HUDEP-2 (cell line): Measurements from ENCODE around the gene DNAJB8.

Experiments
- DNase-seq, 76 experiments: peaks; one replicate each; lab custom pipeline; 2025; ENCODE audit not compliant: unreplicated experiment in 76 of 76; lab: John Stamatoyannopoulos, UW

Gene DNAJB8

DNA sequence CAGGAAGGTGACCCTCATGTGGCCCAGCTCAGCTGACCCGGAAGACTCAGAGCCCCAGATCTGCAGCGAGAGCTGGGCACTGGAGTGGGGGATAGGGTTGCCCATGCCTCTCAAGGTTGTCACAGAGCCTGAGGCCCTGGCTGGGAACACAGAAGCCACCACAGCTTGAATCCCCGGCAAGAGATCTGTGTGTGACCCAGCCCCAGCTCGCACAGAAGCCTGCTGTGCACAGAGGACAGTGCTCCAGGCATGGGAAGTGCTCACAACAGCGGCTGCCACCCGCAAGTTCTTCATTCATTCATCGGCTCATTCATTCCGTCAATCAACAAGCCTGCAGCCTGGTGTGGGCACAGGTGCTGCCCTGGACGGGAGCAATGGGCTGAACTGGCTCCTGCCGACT is 36.4 kb downstream of the DNAJB8 start:
- DNase-seq = no peak

DNA sequence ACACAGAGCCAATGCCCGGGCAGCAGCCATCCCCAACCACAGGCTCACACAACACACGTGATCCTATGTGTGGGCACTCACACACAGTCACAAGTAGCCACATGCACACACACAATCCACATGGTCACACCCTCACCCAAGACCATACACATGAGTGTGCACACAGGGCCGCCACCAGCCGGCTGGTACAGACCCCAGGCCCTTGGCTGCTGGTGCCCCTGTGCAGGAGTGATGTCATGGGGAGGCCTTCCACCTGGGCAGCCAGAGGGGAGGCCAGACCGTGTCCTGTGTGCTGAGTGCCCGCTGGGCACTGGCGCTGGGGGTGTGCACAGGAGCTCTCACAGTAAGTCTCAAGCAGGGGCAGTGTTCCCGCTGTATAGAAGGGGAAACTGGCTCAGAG is 36.9 kb downstream of the DNAJB8 start:
- DNase-seq = no peak

DNA sequence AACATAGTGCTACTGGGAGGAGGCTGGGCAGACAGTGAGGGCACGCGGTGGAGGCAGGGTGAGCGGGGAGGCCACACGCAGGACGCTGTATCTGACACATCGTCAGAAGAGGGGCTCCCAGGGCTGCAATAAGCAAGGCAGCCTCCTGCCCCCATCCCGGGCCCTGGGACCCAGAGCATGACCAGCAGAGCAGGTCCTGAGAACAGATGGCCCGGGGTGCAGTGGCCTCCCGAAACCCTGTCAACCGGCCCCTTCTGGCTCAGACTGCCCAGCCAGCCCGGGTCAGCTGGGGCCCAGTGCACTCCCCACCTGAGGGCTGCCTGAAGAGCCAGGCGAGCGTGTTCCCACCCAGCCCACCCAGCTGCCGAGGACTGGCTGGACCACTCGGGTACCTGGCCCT is 37.4 kb downstream of the DNAJB8 start:
- DNase-seq = no peak

DNA sequence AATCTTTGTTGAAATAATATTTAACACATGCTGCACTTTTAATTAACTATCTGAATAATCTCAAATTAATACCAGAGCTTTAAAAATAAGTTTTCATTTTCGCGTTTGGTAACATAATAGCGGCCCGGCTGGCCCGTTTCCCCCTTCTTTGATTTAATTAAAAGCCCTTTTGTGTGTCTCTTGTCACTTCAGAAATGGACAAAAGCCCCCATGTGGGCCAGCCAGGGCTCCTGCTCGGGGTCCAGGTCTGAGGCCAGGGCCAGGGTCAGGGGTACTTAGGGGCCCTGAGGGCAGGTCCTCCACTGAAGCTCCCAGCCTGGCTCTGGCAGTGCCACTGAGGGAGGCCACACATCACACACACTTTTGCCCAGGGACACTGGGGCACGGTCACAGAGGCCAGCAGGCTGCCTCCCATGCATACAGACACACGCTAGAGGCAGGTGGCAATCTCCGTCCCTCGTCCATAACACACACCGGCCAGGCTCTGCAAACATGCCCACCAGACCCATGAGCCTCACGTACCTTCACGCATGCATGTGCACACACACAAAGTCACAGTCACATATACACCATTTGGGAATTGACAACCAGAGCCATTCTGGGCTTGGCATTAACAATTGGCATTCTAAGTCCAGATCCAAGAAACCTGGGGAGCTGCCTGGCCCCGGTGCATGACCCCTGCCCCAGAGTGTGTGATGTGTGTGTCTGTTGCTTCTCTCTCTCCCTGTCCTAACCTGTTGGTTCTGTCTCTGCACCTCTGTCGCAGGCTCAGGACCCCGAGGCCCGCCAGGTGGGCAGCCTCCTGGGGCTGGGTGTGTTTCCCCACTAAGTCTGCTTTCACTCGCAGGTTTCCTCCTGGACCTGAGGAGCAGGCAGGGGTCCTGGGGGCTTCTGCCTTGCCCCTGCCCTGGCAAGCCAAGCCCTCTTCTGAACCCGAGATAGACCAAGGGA is 38.5 kb downstream of the DNAJB8 start:
- no peak for DNase-seq

DNA sequence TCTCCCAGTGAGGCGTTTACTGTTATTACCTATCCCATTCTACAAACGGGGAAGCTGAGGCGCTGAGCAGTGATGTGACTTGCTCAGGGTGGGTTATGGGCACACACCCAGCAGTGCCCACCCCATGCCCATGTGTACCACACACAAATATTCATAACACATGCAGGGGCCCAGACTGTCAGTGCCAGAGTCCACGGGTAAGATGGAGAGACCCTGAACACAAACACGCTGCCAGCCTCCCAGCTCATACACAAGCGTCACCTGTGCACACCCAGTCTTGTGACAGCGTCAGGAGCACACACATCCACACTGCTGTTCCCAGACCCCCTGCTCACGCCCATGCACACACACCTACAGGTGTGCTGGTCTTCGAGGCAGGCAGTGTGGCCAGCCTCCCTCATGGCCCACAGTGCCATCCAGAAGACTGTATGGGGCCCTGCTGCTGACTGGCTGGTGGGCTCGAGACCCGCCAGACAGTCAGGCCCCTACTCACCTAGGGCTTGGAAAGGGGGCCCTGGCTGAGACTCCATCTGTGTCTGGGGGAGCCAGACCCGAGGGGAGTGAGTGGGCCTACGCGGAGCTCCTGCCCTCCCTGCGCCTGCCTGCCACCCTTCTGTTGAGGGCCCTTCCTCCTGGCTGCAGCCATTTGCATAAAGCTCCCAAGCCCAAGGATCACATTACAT is 39.4 kb downstream of the DNAJB8 start:
- DNase-seq = no peak

DNA sequence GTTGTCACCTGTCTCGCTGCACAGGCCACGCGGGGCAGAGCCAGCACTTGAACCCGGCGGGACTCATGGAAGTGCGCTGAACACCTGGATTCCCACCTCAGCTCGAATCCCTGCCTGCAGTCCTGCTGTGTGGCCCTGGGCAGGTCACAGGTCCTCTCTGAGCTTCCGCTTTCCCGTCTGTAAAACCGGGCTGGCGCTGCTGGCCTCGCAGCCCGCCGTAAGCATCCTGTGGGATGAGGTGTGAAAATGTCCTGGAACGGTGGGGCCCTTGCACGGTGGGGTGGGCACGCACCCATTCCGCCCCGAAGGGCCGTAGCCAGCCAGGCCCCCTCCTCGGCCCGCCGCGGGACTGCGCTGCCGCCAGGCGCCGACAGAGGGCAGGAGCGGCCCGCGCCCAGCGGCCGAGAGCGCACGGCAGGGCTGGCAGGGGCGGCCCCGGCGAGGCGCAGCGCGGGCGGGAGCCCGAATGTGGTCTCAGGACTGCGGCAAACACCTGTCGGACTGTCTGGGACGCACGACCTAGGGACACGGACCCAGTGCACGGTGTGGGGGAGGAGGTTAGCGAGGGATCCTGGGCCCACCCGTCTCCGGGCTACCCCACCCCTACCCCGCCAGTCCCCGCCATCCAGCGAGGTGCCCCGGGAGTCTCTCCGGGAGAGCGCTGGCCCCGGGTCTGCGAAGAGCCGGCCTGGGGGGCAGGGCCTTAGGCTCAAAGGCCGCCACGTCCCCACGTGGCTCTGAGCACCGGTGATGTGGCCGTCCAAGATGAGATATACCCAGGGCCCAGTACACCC is 40.4 kb downstream of the DNAJB8 start:
- peak in 57 of 76 experiments; percentile 4 to 75 (median 47) for DNase-seq

DNA sequence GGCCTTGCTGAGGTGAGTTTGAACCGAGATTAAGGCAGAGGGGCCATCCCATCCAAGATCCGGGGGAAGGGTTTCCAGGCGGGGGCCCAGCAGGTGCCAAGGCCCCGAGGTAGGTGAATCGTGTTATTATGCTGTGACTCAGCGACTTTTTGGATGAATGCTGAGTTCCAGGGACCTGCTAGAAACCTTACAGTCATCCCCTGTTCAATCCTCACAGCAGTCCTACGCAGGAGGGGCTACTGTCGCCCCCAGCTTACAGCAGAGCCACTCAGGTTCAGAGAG is 40.9 kb downstream of the DNAJB8 start:
- no peak for DNase-seq

DNA sequence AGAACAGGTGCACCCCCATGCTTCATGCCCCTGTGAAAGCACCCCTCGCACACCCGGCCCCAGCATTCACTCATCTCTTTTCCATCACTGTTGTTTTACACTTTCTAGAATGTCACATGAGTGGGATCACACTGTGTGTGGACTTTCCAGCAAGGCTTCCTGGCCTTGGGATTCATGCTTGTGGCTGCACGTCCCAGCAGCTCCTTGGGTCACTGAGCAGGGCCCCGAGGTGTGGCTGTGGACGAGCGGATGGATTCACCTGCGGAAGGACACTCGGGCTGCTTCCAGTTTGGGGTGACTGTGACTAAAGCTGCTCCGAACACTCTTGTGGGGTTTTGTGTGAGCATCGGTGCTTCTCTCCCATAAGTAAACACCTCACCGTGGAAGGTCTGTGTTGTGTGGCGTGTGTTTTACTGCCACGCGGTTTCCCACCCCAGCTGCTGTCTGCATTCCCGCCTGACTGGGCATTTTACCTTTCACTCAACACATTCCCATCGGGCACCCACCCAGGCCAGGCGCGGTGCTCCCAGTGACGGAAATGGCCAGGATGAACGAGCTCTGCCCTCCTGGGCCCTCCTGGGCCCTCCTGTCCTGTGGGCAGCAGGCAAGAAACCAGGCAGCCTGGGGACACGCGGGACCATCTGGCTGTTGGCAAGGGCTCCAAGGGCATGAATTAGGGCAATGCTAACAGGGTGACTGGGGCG is 41.4 kb downstream of the DNAJB8 start:
- DNase-seq = no peak

DNA sequence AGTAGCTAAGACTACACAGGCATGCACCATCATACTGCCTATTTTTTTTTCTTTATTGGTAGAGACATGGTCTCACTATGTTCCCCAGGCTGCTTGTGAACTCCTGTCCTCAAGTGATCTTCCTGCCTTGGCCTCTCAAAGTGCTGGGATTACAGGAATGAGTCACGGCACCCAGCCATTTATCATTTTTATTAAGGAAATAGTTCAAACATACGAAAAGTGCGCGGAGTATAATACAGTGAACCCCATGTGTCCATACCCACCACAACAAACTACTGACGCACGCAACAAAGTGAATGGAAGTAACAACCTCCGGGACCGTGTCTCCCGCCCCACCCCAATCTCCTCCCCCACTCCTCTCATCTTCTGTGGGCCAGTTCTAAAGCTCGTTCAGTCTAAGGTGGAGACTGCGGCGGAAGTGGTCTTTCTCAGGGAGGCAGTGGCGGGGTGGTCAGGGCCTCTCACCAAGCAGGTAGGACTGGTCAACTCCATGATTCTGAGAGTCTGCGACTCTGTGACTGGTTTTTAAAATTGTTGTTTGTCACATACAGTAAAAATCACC is 42.1 kb downstream of the DNAJB8 start:
- DNase-seq = no peak

DNA sequence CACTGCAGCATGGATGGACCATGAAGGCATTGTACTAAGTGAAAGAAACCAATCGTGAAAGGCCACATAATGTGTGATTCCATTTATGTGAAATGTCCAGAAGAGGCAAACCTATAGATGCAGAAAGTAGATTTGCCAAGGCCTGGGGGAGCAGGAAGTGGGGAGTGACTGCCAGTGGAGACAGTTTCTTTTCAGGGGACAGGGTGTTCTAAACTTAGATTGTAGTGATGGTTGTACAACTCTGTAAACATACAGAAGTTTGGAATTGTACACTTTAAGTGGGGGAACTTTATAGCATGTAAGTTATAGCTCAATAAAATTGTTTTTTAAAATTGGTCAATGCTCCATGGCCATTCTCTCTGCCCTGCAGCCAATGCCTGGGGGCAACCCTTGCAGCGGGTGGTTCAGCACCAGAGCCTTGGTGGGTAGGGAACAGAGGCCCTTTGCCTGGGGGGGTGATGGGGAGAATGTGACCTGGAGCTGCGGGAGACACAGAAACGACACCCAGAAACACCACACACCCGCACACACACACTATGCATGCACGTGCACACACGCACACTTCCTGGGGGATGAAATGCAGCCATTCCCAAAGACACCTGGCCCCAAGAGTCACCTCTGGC is 43.1 kb downstream of the DNAJB8 start:
- peak in 1 of 76 experiments; percentile 6 for DNase-seq

DNA sequence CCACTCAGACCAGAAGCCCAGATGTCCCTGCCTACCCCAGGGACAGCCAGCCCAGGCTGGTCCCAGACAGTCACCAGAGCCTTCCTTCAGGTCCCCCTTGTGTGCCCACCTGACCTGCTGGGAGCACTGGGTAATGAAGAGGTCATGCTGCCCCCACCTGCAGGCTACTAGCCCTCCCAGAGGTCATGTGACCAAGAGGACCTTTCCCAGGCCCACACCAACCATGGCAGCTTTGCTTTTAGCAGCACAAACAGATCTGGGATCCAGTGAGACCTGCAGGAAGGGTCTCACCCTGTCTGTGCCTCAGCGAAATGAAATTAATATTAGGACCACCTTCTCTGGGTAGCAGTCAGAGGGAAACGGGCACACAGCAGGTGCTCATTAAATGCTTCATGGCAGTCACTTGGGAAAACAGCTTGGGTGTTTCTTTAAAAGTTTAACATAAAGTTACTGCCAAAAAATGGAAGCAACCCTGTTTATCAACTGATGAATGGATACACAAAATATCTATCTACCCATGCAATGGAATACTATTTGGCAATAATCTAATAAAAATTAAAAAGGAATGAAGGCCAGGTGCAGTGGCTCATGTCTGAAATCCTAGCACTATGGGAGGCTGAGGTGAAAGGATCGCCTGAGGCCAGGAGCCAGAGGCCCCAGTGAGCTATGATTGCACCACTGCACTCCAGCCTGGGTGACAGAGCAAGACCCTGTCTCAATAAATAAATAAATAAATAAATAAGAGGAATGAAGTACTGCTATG is 43.7 kb downstream of the DNAJB8 start:
- no peak for DNase-seq

DNA sequence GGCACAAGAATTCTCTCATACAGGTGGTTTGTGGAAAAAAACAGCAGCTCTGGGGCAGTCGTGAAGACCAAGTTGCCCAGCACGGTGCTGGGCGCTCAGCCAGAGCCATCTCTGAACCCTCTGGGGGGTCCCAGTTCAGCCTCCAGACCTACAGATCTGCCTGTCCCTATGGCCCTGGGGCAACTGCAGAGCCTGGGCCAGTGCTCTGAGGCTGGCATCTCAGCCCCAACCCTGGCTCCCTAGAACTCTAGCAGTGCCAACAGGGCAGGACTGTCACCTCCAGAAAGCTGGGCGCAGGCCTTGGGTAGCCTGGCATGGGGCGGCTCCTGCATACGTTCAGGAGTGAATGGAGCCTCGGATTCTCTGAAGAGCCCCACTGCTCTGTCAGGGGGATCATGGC is 44.7 kb downstream of the DNAJB8 start:
- DNase-seq = no peak

DNA sequence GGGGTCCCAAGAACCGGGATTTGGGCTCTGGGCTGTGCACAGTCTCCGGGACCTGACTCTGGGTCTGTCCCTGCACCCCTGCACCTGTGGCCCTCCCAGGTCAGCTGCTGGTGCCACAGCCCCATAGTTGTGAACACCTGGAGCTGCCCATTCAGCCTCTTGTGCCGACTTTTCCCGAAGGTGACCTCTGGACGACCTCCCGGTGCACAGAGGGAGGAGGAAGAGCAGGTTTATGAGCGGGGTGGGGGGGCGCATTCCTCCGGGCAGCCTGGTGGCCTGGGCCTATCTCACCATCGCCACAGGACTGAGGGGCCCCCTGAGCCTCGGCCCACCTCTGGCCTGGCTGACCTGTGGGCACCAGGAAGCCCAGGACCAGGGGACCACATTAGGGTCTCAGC is 45.3 kb downstream of the DNAJB8 start:
- no peak for DNase-seq

DNA sequence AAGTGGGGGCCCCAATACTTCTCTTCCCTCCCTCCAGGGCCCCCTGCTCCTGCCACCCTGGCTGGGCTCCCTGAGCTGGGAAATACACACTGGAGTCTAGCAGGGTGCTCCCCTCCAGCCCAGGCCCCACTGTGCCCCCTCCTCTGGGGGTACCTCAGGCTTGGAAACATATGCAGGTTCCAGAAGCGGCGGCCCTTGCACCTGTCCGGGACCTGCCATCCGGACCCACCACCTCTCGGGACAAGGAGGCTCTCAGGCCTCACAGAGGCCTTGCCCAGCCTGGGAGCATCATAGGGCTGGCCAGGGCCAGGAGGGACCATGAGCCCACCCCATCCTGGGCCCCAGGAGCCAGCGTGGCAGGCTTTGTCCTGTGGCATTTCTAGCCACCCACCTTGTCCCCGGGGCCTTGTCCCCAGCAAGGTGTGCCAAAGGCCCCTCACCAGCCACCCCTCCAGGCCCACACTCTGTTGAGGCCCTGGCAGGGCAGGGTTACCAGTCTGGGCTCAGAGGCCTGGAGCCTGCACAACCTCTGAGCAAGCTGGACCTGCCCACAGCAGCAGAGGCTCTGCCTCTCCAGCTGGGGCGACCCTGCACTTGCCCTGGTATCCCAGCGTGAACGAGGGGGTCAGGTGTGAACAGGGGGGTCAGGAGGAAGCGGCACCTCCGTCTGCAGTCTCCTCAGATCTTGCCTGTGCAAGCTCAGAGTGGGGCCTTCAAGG is 45.8 kb downstream of the DNAJB8 start:
- DNase-seq = no peak

DNA sequence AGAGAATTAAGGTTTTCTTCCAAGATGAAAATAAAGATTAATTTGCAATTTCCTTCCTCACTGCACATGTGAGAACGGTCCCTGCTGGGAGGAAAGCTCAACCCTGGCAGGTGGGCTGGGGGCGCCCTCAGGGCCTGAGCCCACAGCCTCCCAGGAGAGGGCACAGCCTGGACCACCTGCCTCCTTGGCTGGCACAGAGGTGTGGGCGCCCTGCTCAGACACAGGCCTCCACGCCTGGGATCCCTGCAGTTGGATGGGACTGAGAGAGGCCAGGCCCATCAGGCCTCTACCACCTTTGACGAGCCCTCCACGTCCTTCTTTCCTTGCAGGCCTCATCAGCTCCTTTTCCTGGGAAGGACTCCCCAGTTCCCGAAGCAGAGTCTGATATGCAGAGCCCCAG is 46.4 kb downstream of the DNAJB8 start:
- no peak for DNase-seq

DNA sequence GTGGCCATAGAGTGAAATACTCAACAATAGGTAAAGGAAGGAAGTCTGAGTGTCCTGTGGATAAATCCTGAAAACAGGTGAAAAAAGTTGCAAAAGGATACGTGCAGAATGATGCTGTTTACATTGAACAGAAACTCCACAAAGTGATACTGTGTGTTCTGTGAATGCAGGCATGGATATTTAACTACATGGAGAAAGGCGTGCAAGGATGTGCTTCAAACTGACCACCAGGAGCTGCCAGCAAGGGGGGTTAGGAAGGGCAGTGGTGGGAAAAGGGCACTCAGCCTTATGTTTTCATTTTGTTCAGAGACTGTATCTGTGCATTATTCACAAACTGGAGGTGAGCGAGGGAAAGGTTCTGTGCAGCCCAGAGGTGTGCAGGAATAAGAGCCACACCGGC is 47.4 kb downstream of the DNAJB8 start:
- no peak for DNase-seq

DNA sequence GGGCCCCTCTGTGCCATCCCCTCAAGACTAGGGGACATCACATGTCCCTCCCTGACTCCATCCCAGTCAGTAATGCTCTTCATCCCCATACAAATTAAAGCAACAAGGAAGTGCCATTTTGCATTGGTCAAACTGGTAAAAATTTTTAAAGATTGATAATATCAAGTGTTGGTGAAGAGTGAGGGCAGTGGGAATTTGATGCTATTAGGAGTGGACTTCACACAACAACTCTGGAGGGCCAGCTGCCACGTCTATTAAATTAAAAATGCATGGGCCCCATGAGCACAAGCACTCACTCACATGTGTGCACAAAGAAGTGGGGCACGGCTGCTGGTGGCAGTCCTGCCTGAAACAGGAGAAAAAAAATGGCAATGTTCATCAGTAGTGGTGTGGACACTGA is 47.8 kb downstream of the DNAJB8 start:
- DNase-seq = no peak

DNA sequence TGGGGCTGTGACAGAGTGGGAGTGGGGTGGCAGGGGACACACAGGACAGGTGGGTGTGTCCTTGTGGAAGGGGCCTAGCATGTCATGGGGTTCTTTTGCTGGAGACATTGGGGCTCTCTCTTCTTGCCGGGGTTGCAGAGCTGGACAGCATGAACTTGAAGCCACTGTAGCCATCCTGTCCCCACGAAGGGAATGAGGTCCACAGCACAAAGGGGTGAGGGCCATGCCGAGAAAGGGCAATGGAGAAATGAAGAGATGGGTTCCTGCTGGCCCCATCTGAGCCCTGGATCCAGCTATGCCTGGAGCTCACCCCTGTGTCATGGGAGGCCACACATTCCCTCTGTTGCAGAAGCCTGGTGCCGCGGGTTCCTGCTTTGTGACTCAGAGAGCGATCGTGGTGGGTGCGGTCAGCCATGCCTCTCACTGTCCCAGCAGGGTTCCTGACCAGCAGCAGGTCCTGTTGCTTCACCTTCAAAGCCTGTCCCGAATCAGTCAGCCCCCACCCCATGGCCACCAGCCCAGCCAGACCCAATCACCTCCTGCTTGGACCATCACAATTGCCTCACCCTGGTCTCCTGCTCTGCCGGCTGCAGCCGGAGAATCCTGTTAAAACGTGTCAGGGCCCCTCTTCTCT is 50.0 kb downstream of the DNAJB8 start:
- peak in 63 of 76 experiments; percentile 11 to 84 (median 51) for DNase-seq
